ENCODE measurements around the gene NKIRAS2. TPM values are rescaled to one million over a fixed set of nuclear protein-coding genes. Genes with fewer than 3 reads are reported as not detected.

NKIRAS2 gene
- polyA plus RNA-seq, 1 donor (not counting 4 experiments of a cell fraction or from before 2014, with no cell fraction given), result 26.3 TPM

GRCh38 chr17:41971721-41972523, 48.0 kb upstream of the NKIRAS2 start:
- Histone ChIP-seq H3K4me2 (ENCODE audit: control insufficient read depth, extremely low read depth, insufficient read depth, low read depth, low read length) (no peak overlapping the region), H2AFZ (ENCODE audit: control insufficient read depth, low read length) (no peak overlapping the region), H4K20me1 (ENCODE audit: control insufficient read depth, extremely low read depth, insufficient read depth, low read length) (no peaks in the 10 kb centered on the region), H3K9me3 (ENCODE audit: control insufficient read depth, low read depth, low read length) (no peaks in the 10 kb centered on the region), H3K27ac (ENCODE audit: control insufficient read depth, insufficient read depth, low read length) (no peak overlapping the region), H3K4me1 (ENCODE audit: control insufficient read depth, extremely low read depth, insufficient read depth, low read length) (peaks cover 7% of the 10 kb centered on the region), H3K79me2 (ENCODE audit: control insufficient read depth, insufficient read depth, low read length) (peaks cover 29% of the 10 kb centered on the region), H3K9ac (ENCODE audit: control insufficient read depth, extremely low read depth, insufficient read depth, low read length) (no peak overlapping the region), H3K36me3 (ENCODE audit: control insufficient read depth in 2 of 2, extremely low read depth in 1 of 2, insufficient read depth in 2 of 2, low read length in 2 of 2) (peaks cover 32 to 45% of the 10 kb centered on the region in 2 experiments), H3K9me1 (ENCODE audit: control insufficient read depth, extremely low read depth, insufficient read depth, low read length) (no peaks in the 10 kb centered on the region), H3K4me3 (ENCODE audit: control insufficient read depth in 2 of 3, extremely low read depth in 1 of 3, insufficient read depth in 2 of 3, low read depth in 1 of 3, low read length in 3 of 3) (no peak overlapping the region), H3K27me3 (ENCODE audit: control insufficient read depth, extremely low read depth, insufficient read depth, low read length) (no peaks in the 10 kb centered on the region)
- dilution Hi-C loops (cut with MboI; ENCODE audit: extremely low pct_ligation_motif_present, low sequenced_read_pairs), result no loop called here
- DNase-seq (ENCODE audit: low read depth, low spot score) (no peak), FAIRE-seq (no peak)
- no peak for TF ChIP-seq EZH2 (IDR thresholded peaks at IDR 0.05; ENCODE audit: low read length)
- no peak for TF ChIP-seq CTCF (optimal IDR thresholded peaks at IDR 0.05 in 1 of 3, IDR thresholded peaks at IDR 0.05 in 1 of 3, conservative IDR thresholded peaks at IDR 0.05 in 1 of 3; ENCODE audit: extremely low read depth in 1 of 3, insufficient read depth in 2 of 3, low read length in 3 of 3)

- Histone ChIP-seq H4K20me1 (ENCODE audit: control insufficient read depth, extremely low read depth, insufficient read depth, low read length) (no peaks in the 10 kb centered on the region), H3K9me3 (ENCODE audit: control insufficient read depth, low read depth, low read length) (no peaks in the 10 kb centered on the region), H3K9ac (ENCODE audit: control insufficient read depth, extremely low read depth, insufficient read depth, low read length) (no peak overlapping the region), H3K4me1 (ENCODE audit: control insufficient read depth, extremely low read depth, insufficient read depth, low read length) (peaks cover 6% of the 10 kb centered on the region), H3K27ac (ENCODE audit: control insufficient read depth, insufficient read depth, low read length) (no peak overlapping the region), H3K4me3 (ENCODE audit: control insufficient read depth in 2 of 3, extremely low read depth in 1 of 3, insufficient read depth in 2 of 3, low read depth in 1 of 3, low read length in 3 of 3) (no peak overlapping the region), H3K4me2 (ENCODE audit: control insufficient read depth, extremely low read depth, insufficient read depth, low read depth, low read length) (no peak overlapping the region), H3K36me3 (ENCODE audit: control insufficient read depth in 2 of 2, extremely low read depth in 1 of 2, insufficient read depth in 2 of 2, low read length in 2 of 2) (peaks cover 41 to 50% of the 10 kb centered on the region in 2 experiments), H2AFZ (ENCODE audit: control insufficient read depth, low read length) (no peak overlapping the region), H3K9me1 (ENCODE audit: control insufficient read depth, extremely low read depth, insufficient read depth, low read length) (no peaks in the 10 kb centered on the region), H3K79me2 (ENCODE audit: control insufficient read depth, insufficient read depth, low read length) (peaks cover 20% of the 10 kb centered on the region), H3K27me3 (ENCODE audit: control insufficient read depth, extremely low read depth, insufficient read depth, low read length) (no peaks in the 10 kb centered on the region)
- no peak for FAIRE-seq
- DNase-seq (ENCODE audit: low read depth, low spot score), result no peak
- TF ChIP-seq CTCF (optimal IDR thresholded peaks at IDR 0.05 in 1 of 3, IDR thresholded peaks at IDR 0.05 in 1 of 3, conservative IDR thresholded peaks at IDR 0.05 in 1 of 3; ENCODE audit: extremely low read depth in 1 of 3, insufficient read depth in 2 of 3, low read length in 3 of 3) (no peak), EZH2 (IDR thresholded peaks at IDR 0.05; ENCODE audit: low read length) (no peak)
- dilution Hi-C loops (cut with MboI; ENCODE audit: extremely low pct_ligation_motif_present, low sequenced_read_pairs), result no loop called here
Measured at GRCh38 chr17:41972571-41973407, 47.1 kb upstream of the NKIRAS2 start.
